Adipose tissue (tissue), 3 donors: Measurements from ENCODE around the gene ST3GAL4. TPM values are rescaled to one million over a fixed set of nuclear protein-coding genes. Genes with fewer than 3 reads are reported as not detected.

Experiments used
- H3K27ac ChIP-seq: one replicate; pipeline ENCODE4 v1.5.1; 2013; ENCODE audit warnings: low read depth, low read length
- WGBS, 3 donors: extraction: QIAGEN DNeasy Blood & Tissue Kit; methylation state at CpG; one replicate each; pipeline ENCODE4 v1.1.7; 2013; 5-methylcytosine and 5-hydroxymethylcytosine counted together
- polyA plus RNA-seq, 3 donors: library from polyadenylated mRNA; stranded (reverse); fragments of 200-250 nt; gene quantifications; one replicate each; pipeline ENCODE4 v1.2.3, GENCODE V29; 2013
- donor health status: healthy with polysubstance abuse.
- donor health status: Bipolar disorder and iron deficiency.
- donor health status: healthy.

The ST3GAL4 gene
- polyA plus RNA-seq, 3 donors: 7.5 to 42.1 (median 20.8) TPM

- WGBS, 3 donors: 54 to 70% (median 62%) methylated on average over 6 of the region's 6 CpGs
- no peak overlapping the region for H3K27ac ChIP-seq
Observed at GRCh38 chr11:126410649-126411048, 55.2 kb downstream of the ST3GAL4 start.

GRCh38 chr11:126411971-126412381 lies 56.5 kb downstream of the ST3GAL4 start:
- 71 to 85% (median 76%) methylated on average over 6 of the region's 6 CpGs for WGBS, 3 donors
- H3K27ac ChIP-seq: no peak overlapping the region

GRCh38 chr11:126413426-126413825 lies 57.9 kb downstream of the ST3GAL4 start:
- 91 to 97% (median 95%) methylated on average over 11 of the region's 11 CpGs for WGBS, 3 donors
- H3K27ac ChIP-seq: no peak overlapping the region

- no peak overlapping the region for H3K27ac ChIP-seq
- 76 to 88% (median 81%) methylated on average over 9 of the region's 9 CpGs for WGBS, 3 donors
Observed at GRCh38 chr11:126413843-126414405, 58.4 kb downstream of the ST3GAL4 start.

GRCh38 chr11:126414615-126415014 lies 59.1 kb downstream of the ST3GAL4 start:
- WGBS, 3 donors: 54 to 86% (median 56%) methylated on average over 5 of the region's 5 CpGs
- no peak overlapping the region for H3K27ac ChIP-seq

- H3K27ac ChIP-seq: no peak overlapping the region
- WGBS, 3 donors: 36 to 55% (median 44%) methylated on average over 7 of the region's 7 CpGs
Observed at GRCh38 chr11:126415128-126415527, 59.6 kb downstream of the ST3GAL4 start.

GRCh38 chr11:126415669-126416420 lies 60.4 kb downstream of the ST3GAL4 start:
- no peak overlapping the region for H3K27ac ChIP-seq
- WGBS, 3 donors: 58 to 79% (median 62%) methylated on average over 19 of the region's 19 CpGs

GRCh38 chr11:126416542-126417090 lies 61.1 kb downstream of the ST3GAL4 start:
- H3K27ac ChIP-seq: no peak overlapping the region
- WGBS, 3 donors: 3 to 4% (median 4%) methylated on average over 49 to 52 of the region's 52 CpGs

- no peak overlapping the region for H3K27ac ChIP-seq
- WGBS, 3 donors: 48 to 75% (median 75%) methylated on average over 12 of the region's 12 CpGs
Observed at GRCh38 chr11:126417091-126417862, 61.8 kb downstream of the ST3GAL4 start.

- 0 to 52% (median 26%) methylated on average over 1 of the region's 1 CpG for WGBS, 3 donors
- H3K27ac ChIP-seq: no peak overlapping the region
Observed at GRCh38 chr11:126418887-126419286, 63.4 kb downstream of the ST3GAL4 start.

GRCh38 chr11:126419801-126420697 lies 64.6 kb downstream of the ST3GAL4 start:
- H3K27ac ChIP-seq: no peak overlapping the region
- WGBS, 3 donors: 39 to 78% (median 51%) methylated on average over 11 of the region's 11 CpGs

GRCh38 chr11:126420698-126421256 lies 65.3 kb downstream of the ST3GAL4 start:
- WGBS, 3 donors: 42 to 61% (median 47%) methylated on average over 6 of the region's 6 CpGs
- H3K27ac ChIP-seq: no peak overlapping the region

GRCh38 chr11:126421271-126421671 lies 65.8 kb downstream of the ST3GAL4 start:
- no peak overlapping the region for H3K27ac ChIP-seq
- 68 to 72% (median 72%) methylated on average over 13 of the region's 13 CpGs for WGBS, 3 donors

GRCh38 chr11:126422446-126422845 lies 67.0 kb downstream of the ST3GAL4 start:
- H3K27ac ChIP-seq: no peak overlapping the region
- WGBS, 3 donors: 87 to 97% (median 89%) methylated on average over 2 of the region's 2 CpGs

GRCh38 chr11:126423154-126423553 lies 67.7 kb downstream of the ST3GAL4 start:
- H3K27ac ChIP-seq: no peak overlapping the region
- WGBS, 3 donors: 48 to 79% (median 77%) methylated on average over 2 of the region's 2 CpGs

- H3K27ac ChIP-seq: no peak overlapping the region
- 33 to 91% (median 79%) methylated on average over 8 to 11 of the region's 11 CpGs for WGBS, 3 donors
Observed at GRCh38 chr11:126423743-126424142, 68.3 kb downstream of the ST3GAL4 start.

- 75 to 80% (median 76%) methylated on average over 30 of the region's 30 CpGs for WGBS, 3 donors
- H3K27ac ChIP-seq: no peak overlapping the region
Observed at GRCh38 chr11:126424471-126425039, 69.1 kb downstream of the ST3GAL4 start.
